ENCODE measurements around the gene HNF4A. TPM values are rescaled to one million over a fixed set of nuclear protein-coding genes. Genes with fewer than 3 reads are reported as not detected.

HNF4A gene
- polyA plus RNA-seq, 1 experiment: not detected

DNA sequence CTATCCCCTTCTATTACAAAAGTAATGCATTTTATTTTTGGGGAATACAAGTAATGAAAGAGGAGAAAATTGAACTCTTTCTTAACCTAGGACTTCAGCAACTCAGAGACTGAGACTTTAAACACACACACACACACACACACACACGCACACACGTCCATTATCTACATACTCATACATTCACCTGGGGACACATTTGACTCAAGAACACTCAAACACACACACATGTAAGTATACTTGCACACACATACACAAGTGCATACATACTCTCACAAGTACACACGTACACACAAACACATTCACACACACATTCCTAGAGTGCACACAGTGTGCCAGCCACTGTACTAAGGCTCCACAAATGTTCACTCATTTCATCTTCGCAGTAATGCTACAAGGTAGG lies 20.8 kb upstream of the HNF4A start:
- POLR2A ChIA-PET: no interaction called here
- CTCF ChIA-PET: no interaction called here
- no peaks in the 10 kb centered on the region for H3K9me3 ChIP-seq (ENCODE audit: control insufficient read depth, insufficient read depth, low read length)

DNA sequence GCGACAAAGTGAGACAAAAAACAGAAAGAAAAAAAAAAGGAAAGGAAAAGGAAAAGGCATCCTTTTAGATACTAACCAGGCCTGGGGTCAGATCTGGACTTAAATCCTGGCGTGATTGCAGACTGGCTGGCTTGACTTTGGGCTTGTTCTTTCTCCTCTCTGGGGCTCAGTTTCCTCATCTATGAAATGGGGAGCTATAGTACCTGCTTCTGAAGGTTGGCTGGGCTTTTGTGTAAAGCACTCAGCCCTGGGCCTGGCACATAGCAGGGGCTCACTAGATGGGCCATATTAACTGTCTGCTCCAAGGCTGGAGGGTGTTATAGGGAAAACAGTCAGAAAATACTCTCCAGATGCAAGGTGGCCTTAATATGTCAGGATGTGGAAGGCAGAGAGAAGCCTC lies 19.8 kb upstream of the HNF4A start:
- ChIA-PET CTCF (no interaction called here), POLR2A (interaction anchor here (0.6 kb wide), 1 partner anchor 1600 kb away, joined by 3 read pairs; no protein-coding TSS in a partner anchor)
- DNase-seq (ENCODE audit: low read depth, low spot score): no peak
- TF ChIP-seq, protein P1, sequence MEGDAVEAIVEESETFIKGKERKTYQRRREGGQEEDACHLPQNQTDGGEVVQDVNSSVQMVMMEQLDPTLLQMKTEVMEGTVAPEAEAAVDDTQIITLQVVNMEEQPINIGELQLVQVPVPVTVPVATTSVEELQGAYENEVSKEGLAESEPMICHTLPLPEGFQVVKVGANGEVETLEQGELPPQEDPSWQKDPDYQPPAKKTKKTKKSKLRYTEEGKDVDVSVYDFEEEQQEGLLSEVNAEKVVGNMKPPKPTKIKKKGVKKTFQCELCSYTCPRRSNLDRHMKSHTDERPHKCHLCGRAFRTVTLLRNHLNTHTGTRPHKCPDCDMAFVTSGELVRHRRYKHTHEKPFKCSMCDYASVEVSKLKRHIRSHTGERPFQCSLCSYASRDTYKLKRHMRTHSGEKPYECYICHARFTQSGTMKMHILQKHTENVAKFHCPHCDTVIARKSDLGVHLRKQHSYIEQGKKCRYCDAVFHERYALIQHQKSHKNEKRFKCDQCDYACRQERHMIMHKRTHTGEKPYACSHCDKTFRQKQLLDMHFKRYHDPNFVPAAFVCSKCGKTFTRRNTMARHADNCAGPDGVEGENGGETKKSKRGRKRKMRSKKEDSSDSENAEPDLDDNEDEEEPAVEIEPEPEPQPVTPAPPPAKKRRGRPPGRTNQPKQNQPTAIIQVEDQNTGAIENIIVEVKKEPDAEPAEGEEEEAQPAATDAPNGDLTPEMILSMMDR (IDR thresholded peaks at IDR 0.05; ENCODE audit: low read depth, low read length): no peak
- H3K4me3 ChIP-seq (ENCODE audit: low read depth, low read length): no peak overlapping the region
- no peak overlapping the region for H3K27ac ChIP-seq (ENCODE audit: low read depth, low read length)
- peaks cover 30% of the 10 kb centered on the region for H3K27me3 ChIP-seq (ENCODE audit: control insufficient read depth, insufficient read depth, low read length)
- no peaks in the 10 kb centered on the region for H3K9me3 ChIP-seq (ENCODE audit: control insufficient read depth, insufficient read depth, low read length)

More for the DNA sequence above, 20.8 kb upstream of the HNF4A start:
- no peak for DNase-seq (ENCODE audit: low read depth, low spot score)
- TF ChIP-seq, protein P1 (IDR thresholded peaks at IDR 0.05; ENCODE audit: low read depth, low read length): no peak
- no peak overlapping the region for H3K4me3 ChIP-seq (ENCODE audit: low read depth, low read length)
- peaks cover 33% of the 10 kb centered on the region for H3K27me3 ChIP-seq (ENCODE audit: control insufficient read depth, insufficient read depth, low read length)
- H3K27ac ChIP-seq (ENCODE audit: low read depth, low read length): no peak overlapping the region

DNA sequence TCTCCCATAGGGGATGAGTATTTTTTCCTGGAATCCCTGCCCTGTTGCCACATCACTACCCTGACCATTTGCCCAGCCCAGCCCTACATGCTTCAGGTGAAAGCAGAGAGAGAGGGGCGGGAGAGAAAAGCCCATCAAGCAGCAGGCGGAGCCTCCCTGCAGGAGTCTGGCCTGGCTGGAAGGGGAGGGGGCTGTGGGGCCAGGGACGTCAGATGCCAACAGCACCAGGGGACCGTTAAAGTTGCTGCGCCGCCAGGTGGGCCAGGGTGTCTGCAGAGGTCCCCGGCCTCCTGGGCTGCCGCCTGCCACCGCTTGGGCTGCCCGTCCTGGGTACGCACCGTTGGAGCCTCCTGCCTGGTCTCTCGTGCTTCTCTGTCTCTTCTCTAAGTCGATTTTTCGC lies 19.4 kb upstream of the HNF4A start:
- TF ChIP-seq, protein P1 (IDR thresholded peaks at IDR 0.05; ENCODE audit: low read depth, low read length): no peak
- no peak for DNase-seq (ENCODE audit: low read depth, low spot score)
- Histone ChIP-seq H3K4me3 (ENCODE audit: low read depth, low read length) (no peak overlapping the region), H3K27me3 (ENCODE audit: control insufficient read depth, insufficient read depth, low read length) (peaks cover 30% of the 10 kb centered on the region), H3K9me3 (ENCODE audit: control insufficient read depth, insufficient read depth, low read length) (no peaks in the 10 kb centered on the region), H3K27ac (ENCODE audit: low read depth, low read length) (no peak overlapping the region)
- ChIA-PET CTCF (no interaction called here), POLR2A (no interaction called here)

DNA sequence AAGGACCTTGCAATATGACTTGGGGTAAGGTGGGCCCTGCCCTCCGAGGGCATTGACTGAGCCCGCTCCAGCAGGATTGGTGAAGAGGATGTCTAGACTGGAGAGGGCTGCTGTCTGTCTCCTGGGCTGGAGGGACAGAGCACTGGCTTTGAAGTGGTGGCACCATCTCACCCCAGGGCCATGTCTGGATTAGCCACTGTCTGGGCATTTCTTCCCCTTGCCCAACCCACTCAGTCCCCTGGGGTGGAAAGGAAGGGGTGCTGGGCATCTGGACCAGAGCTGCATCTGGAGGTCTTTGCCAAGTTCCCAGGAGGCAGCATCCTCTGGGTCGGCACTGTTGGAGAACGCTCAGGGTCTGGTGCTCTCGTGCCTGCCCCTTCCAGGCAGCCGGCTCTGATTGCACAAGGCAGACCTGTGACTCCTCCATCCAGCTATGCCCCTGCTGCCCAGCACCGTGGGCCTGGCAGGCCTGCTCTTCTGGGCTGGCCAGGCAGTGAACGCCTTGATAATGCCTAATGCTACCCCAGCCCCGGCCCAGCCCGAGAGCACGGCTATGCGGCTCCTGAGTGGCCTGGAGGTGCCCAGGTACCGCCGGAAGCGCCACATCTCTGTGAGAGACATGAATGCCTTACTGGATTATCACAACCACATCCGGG lies 18.6 kb upstream of the HNF4A start, which contains the start of gene R3HDML:
TSS of gene R3HDML (plus strand) at position 319 of the 656 bp plus-strand sequence. CDS start at position 434, 115 bp downstream.
- H3K27me3 ChIP-seq (ENCODE audit: control insufficient read depth, insufficient read depth, low read length): peaks cover 30% of the 10 kb centered on the region
- ChIA-PET POLR2A (no interaction called here), CTCF (no interaction called here)
- DNase-seq (ENCODE audit: low read depth, low spot score): no peak
- no peak within 1 kb of the TSS for H3K4me3 ChIP-seq (ENCODE audit: low read depth, low read length)
- no peaks in the 10 kb centered on the region for H3K9me3 ChIP-seq (ENCODE audit: control insufficient read depth, insufficient read depth, low read length)
- H3K27ac ChIP-seq (ENCODE audit: low read depth, low read length): no peak within 1 kb of the TSS
- TF ChIP-seq, protein P1 (IDR thresholded peaks at IDR 0.05; ENCODE audit: low read depth, low read length): no peak

DNA sequence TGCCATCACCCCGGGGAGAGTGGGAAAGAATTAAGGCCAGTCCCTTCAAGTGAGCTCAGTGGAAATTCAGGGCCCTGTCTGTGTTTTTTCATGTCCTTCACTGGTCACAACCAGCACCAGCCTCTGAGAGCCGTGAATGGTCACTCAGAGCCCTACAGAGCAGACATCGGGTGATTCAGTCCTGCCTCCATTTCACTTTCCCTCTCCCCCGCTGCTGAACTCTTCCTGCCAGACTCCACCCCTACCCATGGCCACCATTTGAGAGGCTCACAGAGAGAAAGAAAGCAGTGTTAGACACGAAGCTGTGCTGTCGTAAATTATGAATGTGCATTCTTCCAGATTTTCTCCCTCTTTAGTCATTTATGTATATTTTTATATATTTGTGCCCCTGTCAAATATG lies 13.3 kb upstream of the HNF4A start:
- Histone ChIP-seq H3K27me3 (ENCODE audit: control insufficient read depth, insufficient read depth, low read length) (peaks cover 16% of the 10 kb centered on the region), H3K4me3 (ENCODE audit: low read depth, low read length) (no peak overlapping the region), H3K9me3 (ENCODE audit: control insufficient read depth, insufficient read depth, low read length) (no peaks in the 10 kb centered on the region), H3K27ac (ENCODE audit: low read depth, low read length) (no peak overlapping the region)
- ChIA-PET POLR2A (no interaction called here), CTCF (interaction anchor here (1.2 to 1.4 kb wide), 3 partner anchors 31 to 125 kb away, joined by 4 to 5 read pairs (median 5); no protein-coding TSS in a partner anchor)
- TF ChIP-seq, protein P1 (IDR thresholded peaks at IDR 0.05; ENCODE audit: low read depth, low read length): no peak
- no peak for DNase-seq (ENCODE audit: low read depth, low spot score)

Measured in AG04450 (cell line).